ENCODE results near the gene METTL25. TPM values are rescaled to one million over a fixed set of nuclear protein-coding genes. Genes with fewer than 3 reads are reported as not detected.

Gene METTL25
- total and polyA plus RNA-seq, 2 of the 8 experiments (the other 6 are each of a cell fraction or from before 2014, with no cell fraction given) = 2.4 to 8.3 TPM

GRCh38 chr12:82358200-82359114, at the start of gene METTL25, which contains the start of gene CCDC59 (continued):
- TF ChIP-seq HDAC2 (IDR thresholded peaks at IDR 0.05; ENCODE audit: borderline replicate concordance in 1 of 2, low read depth in 2 of 2, low read length in 2 of 2) (peak in 1 of 2 experiments; percentile 87; a peak in 2 of 4 replicates), FOSL1 (IDR thresholded peaks at IDR 0.05; ENCODE audit: insufficient read depth, low read depth, low read length) (no peak), ZNF274 (IDR thresholded peaks at IDR 0.05; ENCODE audit: borderline replicate concordance, extremely low read depth, low read length) (no peak), POLR2AphosphoS5 (IDR thresholded peaks at IDR 0.05; ENCODE audit: low read depth, low read length) (peak; percentile 99), TCF12 (IDR thresholded peaks at IDR 0.05; ENCODE audit: low read depth, low read length) (peak; percentile 59; the same call in 1 of the 2 replicates), JUND (IDR thresholded peaks at IDR 0.05; ENCODE audit: low read length) (peak; percentile 70), TAF7 (optimal IDR thresholded peaks at IDR 0.05; ENCODE audit: borderline replicate concordance, low read depth, low read length) (peak; percentile 99), KDM5A (IDR thresholded peaks at IDR 0.05; ENCODE audit: low read length) (peak; percentile 99), TAF1 (IDR thresholded peaks at IDR 0.05; ENCODE audit: low read depth, low read length) (peak; percentile 100), BRCA1 (IDR thresholded peaks at IDR 0.05; ENCODE audit: low read depth, low read length) (peak; percentile 19; the same call in 1 of the 2 replicates), HDAC6 (IDR thresholded peaks at IDR 0.05; ENCODE audit: low read depth, low read length) (no peak), ATF3 (IDR thresholded peaks at IDR 0.05; ENCODE audit: insufficient read depth, low read depth, low read length) (peak; percentile 94), PHF8 (conservative IDR thresholded peaks at IDR 0.05; ENCODE audit: low read depth, low read length) (peak; percentile 100), YY1 (IDR thresholded peaks at IDR 0.05; ENCODE audit: low read depth, low read length) (peak; percentile 98), CBX8 (IDR thresholded peaks at IDR 0.05; ENCODE audit: borderline replicate concordance, low read depth, low read length) (no peak), SIRT6 (IDR thresholded peaks at IDR 0.05; ENCODE audit: low read length) (no peak), GABPA (IDR thresholded peaks at IDR 0.05; ENCODE audit: borderline replicate concordance, insufficient read depth, low read length) (no peak), CBX5 (IDR thresholded peaks at IDR 0.05; ENCODE audit: low read depth, low read length) (no peak), RAD21 (IDR thresholded peaks at IDR 0.05 in 1 of 2, conservative IDR thresholded peaks at IDR 0.05 in 1 of 2; ENCODE audit: low read depth in 2 of 2, low read length in 2 of 2) (peak; percentile 44 to 47), NRF1 (IDR thresholded peaks at IDR 0.05; ENCODE audit: low read depth, low read length) (no peak), JUN (IDR thresholded peaks at IDR 0.05; ENCODE audit: low read depth, low read length) (no peak), KDM4A (IDR thresholded peaks at IDR 0.05; ENCODE audit: low read depth, low read length, severe bottlenecking) (peak; percentile 99), CTBP2 (IDR thresholded peaks at IDR 0.05; ENCODE audit: borderline replicate concordance, insufficient read depth, insufficient read length, low read length) (no peak)
